ENCODE results near the gene NTF3. TPM values are rescaled to one million over a fixed set of nuclear protein-coding genes. Genes with fewer than 3 reads are reported as not detected.

NTF3 gene
- total and polyA plus RNA-seq, 7 donors, result 0.16 to 0.62 (median 0.29) TPM

DNA sequence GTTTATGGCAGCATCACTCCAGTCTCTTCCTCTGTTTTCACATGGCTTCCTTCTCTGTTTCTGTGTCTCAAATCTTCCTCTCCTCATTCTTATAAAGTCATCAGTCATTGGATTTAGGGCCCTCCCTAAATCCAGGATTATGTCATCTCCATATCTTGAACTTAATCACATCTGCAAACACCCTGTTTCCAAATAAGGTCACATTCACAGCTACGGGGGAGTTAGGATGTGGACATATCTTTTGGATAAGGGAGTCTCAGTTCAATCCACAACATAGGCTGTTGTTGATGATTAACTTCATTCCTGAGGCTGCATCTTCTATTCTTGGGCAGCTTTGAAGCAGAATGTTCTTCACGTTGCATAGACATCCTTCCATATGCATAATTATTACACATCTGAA is 40.3 kb upstream of the NTF3 start:
- DNase-seq, result no peak
- TF ChIP-seq, protein P1, sequence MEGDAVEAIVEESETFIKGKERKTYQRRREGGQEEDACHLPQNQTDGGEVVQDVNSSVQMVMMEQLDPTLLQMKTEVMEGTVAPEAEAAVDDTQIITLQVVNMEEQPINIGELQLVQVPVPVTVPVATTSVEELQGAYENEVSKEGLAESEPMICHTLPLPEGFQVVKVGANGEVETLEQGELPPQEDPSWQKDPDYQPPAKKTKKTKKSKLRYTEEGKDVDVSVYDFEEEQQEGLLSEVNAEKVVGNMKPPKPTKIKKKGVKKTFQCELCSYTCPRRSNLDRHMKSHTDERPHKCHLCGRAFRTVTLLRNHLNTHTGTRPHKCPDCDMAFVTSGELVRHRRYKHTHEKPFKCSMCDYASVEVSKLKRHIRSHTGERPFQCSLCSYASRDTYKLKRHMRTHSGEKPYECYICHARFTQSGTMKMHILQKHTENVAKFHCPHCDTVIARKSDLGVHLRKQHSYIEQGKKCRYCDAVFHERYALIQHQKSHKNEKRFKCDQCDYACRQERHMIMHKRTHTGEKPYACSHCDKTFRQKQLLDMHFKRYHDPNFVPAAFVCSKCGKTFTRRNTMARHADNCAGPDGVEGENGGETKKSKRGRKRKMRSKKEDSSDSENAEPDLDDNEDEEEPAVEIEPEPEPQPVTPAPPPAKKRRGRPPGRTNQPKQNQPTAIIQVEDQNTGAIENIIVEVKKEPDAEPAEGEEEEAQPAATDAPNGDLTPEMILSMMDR (IDR thresholded peaks at IDR 0.05), result no peak
- no peaks in the 10 kb centered on the region for H3K36me3 ChIP-seq (ENCODE audit: insufficient read depth in 1 of 2, low read depth in 1 of 2)
- no peak for ATAC-seq
- no peak overlapping the region for H3K4me3 ChIP-seq
- H3K27ac ChIP-seq, result no peak overlapping the region
- no peaks in the 10 kb centered on the region for H3K4me1 ChIP-seq
- no peaks in the 10 kb centered on the region for H3K9me3 ChIP-seq
- 66 to 73% (median 68%) methylated on average over 2 of the region's 2 CpGs for WGBS, 3 donors
- H3K27me3 ChIP-seq (ENCODE audit: insufficient read depth in 3 of 3, low read length in 2 of 3), result no peaks in the 10 kb centered on the region
- intact Hi-C loops (cut with DNase I), result no loop called here

- H3K27ac ChIP-seq, result no peak overlapping the region
- no peaks in the 10 kb centered on the region for H3K4me1 ChIP-seq
- TF ChIP-seq, protein P1 (IDR thresholded peaks at IDR 0.05), result no peak
- H3K36me3 ChIP-seq (ENCODE audit: insufficient read depth in 1 of 2, low read depth in 1 of 2), result no peaks in the 10 kb centered on the region
- no peaks in the 10 kb centered on the region for H3K27me3 ChIP-seq (ENCODE audit: insufficient read depth in 3 of 3, low read length in 2 of 3)
- intact Hi-C loops (cut with DNase I), result no loop called here
- no peak overlapping the region for H3K4me3 ChIP-seq
- DNase-seq, result no peak
- no peaks in the 10 kb centered on the region for H3K9me3 ChIP-seq
- 77 to 86% (median 81%) methylated on average over 5 of the region's 5 CpGs for WGBS, 3 donors
- ATAC-seq, result no peak
Measured at GRCh38 chr12:5392961-5393360, 38.9 kb upstream of the NTF3 start.

DNA sequence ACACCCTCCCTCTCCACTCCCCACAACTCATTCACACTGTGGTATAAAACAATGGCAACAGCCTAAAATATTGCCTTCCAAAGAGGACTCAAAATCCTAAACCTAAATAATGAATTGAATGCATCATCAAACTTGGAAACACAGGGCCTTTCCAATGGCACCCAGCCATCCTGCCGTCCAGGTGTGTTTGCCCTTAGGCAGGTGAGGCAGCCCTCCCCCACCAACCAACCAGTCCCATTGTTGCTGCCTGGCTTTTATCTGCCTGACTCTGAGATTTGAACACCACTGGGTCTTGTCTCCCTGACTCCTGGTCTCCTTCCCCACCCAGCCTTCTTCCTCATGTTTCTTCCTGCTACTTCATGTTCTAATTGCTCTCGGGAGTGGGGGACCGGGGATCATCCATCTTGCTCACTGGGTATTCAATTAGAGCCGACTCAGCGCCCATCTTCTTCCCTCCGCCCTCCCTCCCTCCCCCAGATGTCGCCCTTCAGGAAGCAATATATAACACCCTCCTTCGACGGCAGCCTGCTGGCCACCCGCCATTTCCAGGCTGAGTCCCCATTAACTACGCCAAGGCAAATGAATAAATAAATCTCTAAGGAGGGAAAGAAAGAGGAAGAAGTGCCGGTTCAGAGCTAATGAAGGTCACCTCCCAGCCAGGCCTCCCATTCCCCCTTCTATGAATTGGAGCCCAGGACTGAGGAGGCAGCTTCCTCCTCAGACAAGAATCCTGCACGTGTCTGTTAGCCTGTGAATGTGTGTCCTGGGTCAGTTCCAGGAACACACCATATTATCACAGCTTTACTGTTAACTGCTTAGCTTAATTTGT is 36.3 kb upstream of the NTF3 start:
- Histone ChIP-seq H3K27ac (no peak overlapping the region), H3K36me3 (ENCODE audit: insufficient read depth in 1 of 2, low read depth in 1 of 2) (no peaks in the 10 kb centered on the region), H3K4me1 (no peaks in the 10 kb centered on the region), H3K9me3 (no peaks in the 10 kb centered on the region), H3K27me3 (ENCODE audit: insufficient read depth in 3 of 3, low read length in 2 of 3) (no peaks in the 10 kb centered on the region), H3K4me3 (no peak overlapping the region)
- DNase-seq (no peak), ATAC-seq (no peak)
- WGBS, 3 donors, result 27 to 37% (median 32%) methylated on average over 13 of the region's 13 CpGs
- TF ChIP-seq, protein P1 (IDR thresholded peaks at IDR 0.05), result no peak
- intact Hi-C loops (cut with DNase I), result no loop called here

DNA sequence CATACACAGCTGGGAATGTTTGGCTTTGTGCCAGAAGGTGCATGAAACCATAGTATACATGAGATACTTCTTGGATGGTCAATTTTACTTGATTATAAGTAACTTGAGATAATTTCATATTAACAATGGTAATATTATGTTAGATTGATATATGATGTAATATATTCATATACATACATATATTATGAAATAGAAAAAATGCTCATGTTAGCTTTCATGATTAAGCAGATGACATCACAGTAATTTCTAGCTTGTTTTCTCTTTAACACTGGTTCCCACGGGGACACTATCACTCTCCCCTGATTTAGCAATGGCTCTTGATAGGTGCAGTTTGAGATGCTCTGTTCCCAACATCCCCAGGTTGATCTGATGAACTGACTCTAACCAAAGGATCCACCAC is 35.4 kb upstream of the NTF3 start:
- no peaks in the 10 kb centered on the region for H3K36me3 ChIP-seq (ENCODE audit: insufficient read depth in 1 of 2, low read depth in 1 of 2)
- H3K4me3 ChIP-seq, result no peak overlapping the region
- no peaks in the 10 kb centered on the region for H3K27me3 ChIP-seq (ENCODE audit: insufficient read depth in 3 of 3, low read length in 2 of 3)
- no peak for ATAC-seq
- DNase-seq, result no peak
- TF ChIP-seq, protein P1 (IDR thresholded peaks at IDR 0.05), result no peak
- no peak overlapping the region for H3K27ac ChIP-seq
- H3K9me3 ChIP-seq, result no peaks in the 10 kb centered on the region
- 84 to 93% (median 88%) methylated on average over 1 of the region's 1 CpG for WGBS, 3 donors
- H3K4me1 ChIP-seq, result no peaks in the 10 kb centered on the region
- intact Hi-C loops (cut with DNase I), result no loop called here

- WGBS, 3 donors, result 87 to 96% (median 95%) methylated on average over 2 of the region's 2 CpGs
- TF ChIP-seq, protein P1 (IDR thresholded peaks at IDR 0.05), result no peak
Measured at GRCh38 chr12:5399266-5399665, 32.6 kb upstream of the NTF3 start.

More at GRCh38 chr12:5399266-5399665, 32.6 kb upstream of the NTF3 start:
- ATAC-seq, result no peak
- no peaks in the 10 kb centered on the region for H3K36me3 ChIP-seq (ENCODE audit: insufficient read depth in 1 of 2, low read depth in 1 of 2)
- no peaks in the 10 kb centered on the region for H3K4me1 ChIP-seq
- no peak for DNase-seq
- no peak overlapping the region for H3K27ac ChIP-seq
- H3K9me3 ChIP-seq, result no peaks in the 10 kb centered on the region
- H3K4me3 ChIP-seq, result no peak overlapping the region
- no peaks in the 10 kb centered on the region for H3K27me3 ChIP-seq (ENCODE audit: insufficient read depth in 3 of 3, low read length in 2 of 3)
- intact Hi-C loops (cut with DNase I), result no loop called here

Data from psoas muscle (tissue), 8 donors.